ENCODE data around the gene EIF4E1B. TPM values are rescaled to one million over a fixed set of nuclear protein-coding genes. Genes with fewer than 3 reads are reported as not detected.

The EIF4E1B gene
- total and polyA plus RNA-seq, 2 donors (not counting 1 experiment from before 2014, with no cell fraction given): not detected

DNA sequence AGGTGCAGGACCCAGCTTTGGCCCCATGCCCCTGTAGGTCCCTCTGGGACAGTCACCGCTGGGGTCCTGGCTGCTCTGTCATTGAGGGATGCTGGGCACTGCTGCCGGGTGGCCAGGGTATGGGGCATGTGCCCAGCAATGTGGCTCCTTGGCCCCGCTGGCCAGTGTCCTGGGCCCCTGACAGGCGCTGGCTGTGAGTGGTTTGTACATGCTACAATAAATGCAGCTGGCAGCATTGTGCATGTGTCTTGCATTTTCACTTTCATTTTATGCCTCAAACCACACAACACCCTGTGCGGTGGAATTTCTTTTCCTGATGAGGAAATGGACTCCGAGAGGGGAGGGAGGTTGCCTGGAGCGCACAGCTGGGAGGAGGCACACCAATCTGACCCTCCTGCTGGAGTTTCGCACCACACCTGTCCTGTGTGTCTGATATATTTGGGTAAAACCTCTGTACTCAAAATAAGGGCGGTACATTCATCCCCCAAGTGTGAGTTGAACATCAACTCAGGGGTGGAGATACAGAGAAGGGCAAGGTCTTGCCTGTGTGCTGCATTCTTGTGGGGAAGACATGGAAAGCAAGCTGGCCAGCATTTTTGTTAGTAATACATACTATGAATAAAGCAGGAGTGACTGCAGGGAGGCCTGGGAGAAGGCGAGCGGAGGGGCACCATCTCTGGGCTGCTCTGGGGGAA, 28.5 kb downstream of the EIF4E1B start:
- H3K79me2 ChIP-seq (ENCODE audit: control insufficient read depth, insufficient read depth, low read length): no peaks in the 10 kb centered on the region
- H3K9ac ChIP-seq (ENCODE audit: insufficient read depth, low read length): no peak overlapping the region
- peaks cover under 1% of the 10 kb centered on the region for H3K27me3 ChIP-seq (ENCODE audit: control insufficient read depth, insufficient read depth, low read length)
- no peaks in the 10 kb centered on the region for H3K9me3 ChIP-seq (ENCODE audit: control insufficient read depth, insufficient read depth, low read depth, low read length)
- no peak overlapping the region for H3K4me3 ChIP-seq (replicated peaks in 1 of 4; ENCODE audit: control extremely low read depth in 1 of 4, insufficient read depth in 1 of 4, low read depth in 3 of 4, low read length in 4 of 4)
- H2AFZ ChIP-seq (ENCODE audit: low read length): peak overlapping the region; percentile 20
- no peak for TF ChIP-seq EZH2 (IDR thresholded peaks at IDR 0.05; ENCODE audit: low read length, missing control alignments)
- H3K4me2 ChIP-seq (ENCODE audit: extremely low read depth, insufficient read depth, low read length): peak overlapping the region; percentile 68
- DNase-seq (ENCODE audit: low read depth in 2 of 2): peak; percentile 19 to 31
- H3K36me3 ChIP-seq (ENCODE audit: control insufficient read depth, insufficient read depth, low read length): peaks cover 2% of the 10 kb centered on the region
- peaks cover 2% of the 10 kb centered on the region for H3K4me1 ChIP-seq (ENCODE audit: control insufficient read depth, extremely low read depth, insufficient read depth, low read length)
- H3K27ac ChIP-seq (ENCODE audit: insufficient read depth, low read length): no peak overlapping the region
- no peaks in the 10 kb centered on the region for H4K20me1 ChIP-seq (ENCODE audit: control insufficient read depth, extremely low read depth, insufficient read depth, low read length)

- Histone ChIP-seq H4K20me1 (ENCODE audit: control insufficient read depth, extremely low read depth, insufficient read depth, low read length) (no peaks in the 10 kb centered on the region), H3K4me1 (ENCODE audit: control insufficient read depth, extremely low read depth, insufficient read depth, low read length) (peaks cover 2% of the 10 kb centered on the region), H3K36me3 (ENCODE audit: control insufficient read depth, insufficient read depth, low read length) (peaks cover 2% of the 10 kb centered on the region), H3K27me3 (ENCODE audit: control insufficient read depth, insufficient read depth, low read length) (peaks cover 2% of the 10 kb centered on the region), H3K79me2 (ENCODE audit: control insufficient read depth, insufficient read depth, low read length) (no peaks in the 10 kb centered on the region), H3K4me3 (replicated peaks in 1 of 4; ENCODE audit: control extremely low read depth in 1 of 4, insufficient read depth in 1 of 4, low read depth in 3 of 4, low read length in 4 of 4) (no peak overlapping the region), H3K27ac (ENCODE audit: insufficient read depth, low read length) (no peak overlapping the region), H3K9me3 (ENCODE audit: control insufficient read depth, insufficient read depth, low read depth, low read length) (no peaks in the 10 kb centered on the region), H3K9ac (ENCODE audit: insufficient read depth, low read length) (no peak overlapping the region), H3K4me2 (ENCODE audit: extremely low read depth, insufficient read depth, low read length) (no peak overlapping the region), H2AFZ (ENCODE audit: low read length) (no peak overlapping the region)
- no peak for DNase-seq (ENCODE audit: low read depth in 2 of 2)
- TF ChIP-seq CTCF (conservative IDR thresholded peaks at IDR 0.05 in 1 of 2, IDR thresholded peaks at IDR 0.05 in 1 of 2; ENCODE audit: low read depth in 1 of 2, low read length in 2 of 2) (no peak), EZH2 (IDR thresholded peaks at IDR 0.05; ENCODE audit: low read length, missing control alignments) (no peak)
These were observed 29.0 kb downstream of the EIF4E1B start for GRCh38 chr5:176659512-176659839.

DNA sequence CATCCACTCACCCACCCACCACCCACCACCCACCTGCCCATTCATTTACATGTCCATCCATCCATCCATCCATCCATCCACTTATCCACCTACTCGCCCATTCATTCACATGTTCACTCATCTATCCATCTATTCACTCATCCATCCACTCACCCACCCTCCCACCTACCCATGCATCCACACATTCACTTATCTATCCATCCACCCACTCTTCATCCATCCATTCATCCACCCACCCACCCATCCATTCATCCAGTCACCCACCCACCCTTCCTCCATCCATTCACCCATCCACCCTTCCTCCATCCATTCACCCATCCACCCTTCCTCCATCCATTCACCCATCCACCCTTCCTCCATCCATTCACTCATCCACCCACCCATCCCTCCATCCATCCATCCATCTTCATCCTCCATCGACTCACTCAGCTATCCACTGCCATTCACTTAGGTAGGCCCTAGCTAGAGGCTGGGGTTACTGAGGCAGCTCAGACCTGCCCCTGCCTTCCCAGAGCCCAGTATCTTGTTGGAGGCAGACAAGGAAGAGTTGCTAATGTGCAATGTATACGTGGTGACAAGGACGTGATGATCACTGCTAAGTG, 29.5 kb downstream of the EIF4E1B start:
- Histone ChIP-seq H3K9ac (ENCODE audit: insufficient read depth, low read length) (no peak overlapping the region), H3K9me3 (ENCODE audit: control insufficient read depth, insufficient read depth, low read depth, low read length) (no peaks in the 10 kb centered on the region), H4K20me1 (ENCODE audit: control insufficient read depth, extremely low read depth, insufficient read depth, low read length) (no peaks in the 10 kb centered on the region), H3K36me3 (ENCODE audit: control insufficient read depth, insufficient read depth, low read length) (peaks cover 2% of the 10 kb centered on the region), H3K4me1 (ENCODE audit: control insufficient read depth, extremely low read depth, insufficient read depth, low read length) (peaks cover 2% of the 10 kb centered on the region), H3K27ac (ENCODE audit: insufficient read depth, low read length) (no peak overlapping the region), H3K27me3 (ENCODE audit: control insufficient read depth, insufficient read depth, low read length) (peaks cover 2% of the 10 kb centered on the region), H2AFZ (ENCODE audit: low read length) (no peak overlapping the region), H3K79me2 (ENCODE audit: control insufficient read depth, insufficient read depth, low read length) (no peaks in the 10 kb centered on the region), H3K4me3 (replicated peaks in 1 of 4; ENCODE audit: control extremely low read depth in 1 of 4, insufficient read depth in 1 of 4, low read depth in 3 of 4, low read length in 4 of 4) (no peak overlapping the region), H3K4me2 (ENCODE audit: extremely low read depth, insufficient read depth, low read length) (no peak overlapping the region)
- no peak for DNase-seq (ENCODE audit: low read depth in 2 of 2)
- TF ChIP-seq CTCF (conservative IDR thresholded peaks at IDR 0.05 in 1 of 2, IDR thresholded peaks at IDR 0.05 in 1 of 2; ENCODE audit: low read depth in 1 of 2, low read length in 2 of 2): no peak
- no peak for TF ChIP-seq EZH2 (IDR thresholded peaks at IDR 0.05; ENCODE audit: low read length, missing control alignments)
